SK-N-SH (cell line): Measurements from ENCODE around the gene CAMK1. TPM values are rescaled to one million over a fixed set of nuclear protein-coding genes. Genes with fewer than 3 reads are reported as not detected.

Source experiments
- CTCF ChIA-PET: fragments of 300-600, 350-600 bp; formaldehyde crosslinking; extraction: SDS; loops from one replicate; lab custom pipeline; 2021; lab: Yijun Ruan, JAX
- POLR2A ChIA-PET: fragments of 350-600 bp; sonication (Branson Sonifier 250); formaldehyde crosslinking; extraction: SDS; loops from one replicate; lab custom pipeline; 2020; ENCODE audit warnings: antibody characterized with exemption, inconsistent platforms; lab: Yijun Ruan, JAX
- DNase-seq: peaks from one replicate; pipeline ENCODE4 v3.0.0; 2012
- H2AFZ ChIP-seq: fragments of 200-600 bp; sonication (generic); 2 replicates; pipeline ENCODE4 v1.8.1; 2016; ENCODE audit warnings: antibody characterized with exemption, mild to moderate bottlenecking, low read depth
- H3F3A ChIP-seq: fragments of 200-600 bp; sonication (generic); replicated peaks from 2 replicates; pipeline ENCODE3; 2016; ENCODE audit warnings: antibody characterized with exemption, mild to moderate bottlenecking; ENCODE audit not compliant: insufficient read depth
- H3K27ac ChIP-seq, 2 experiments: fragments of 200-500 bp in 1 of 2; fragments of 200-600 bp in 1 of 2; sonication (Bioruptor generic) in 1 of 2; sonication (generic), shearing (Covaris generic) in 1 of 2; 2 replicates each; pipeline versions ENCODE4 v1.5.1 to v1.6.1; 2014 to 2016; ENCODE audit warnings: low read depth in 2 of 2, inconsistent platforms in 1 of 2, low read length in 1 of 2, mild to moderate bottlenecking in 1 of 2, mixed read lengths in 1 of 2
- H3K27me3 ChIP-seq: fragments of 200-600 bp; sonication (generic), shearing (Covaris generic); 2 replicates; pipeline ENCODE4 v1.6.1; 2016; ENCODE audit warnings: mixed run types; ENCODE audit not compliant: insufficient read depth
- H3K36me3 ChIP-seq, 2 experiments: fragments of 200-500 bp in 1 of 2; fragments of 200-600 bp in 1 of 2; sonication (Bioruptor generic) in 1 of 2; sonication (generic) in 1 of 2; replicated peaks in 1 of 2; 2 replicates each; pipeline versions ENCODE3 to v1.5.1; 2014 to 2016; ENCODE audit warnings: low read length in 1 of 2, mild to moderate bottlenecking in 1 of 2; ENCODE audit not compliant: insufficient read depth in 2 of 2, control insufficient read depth in 1 of 2
- H3K4me1 ChIP-seq, 2 experiments: fragments of 200-500 bp in 1 of 2; fragments of 200-600 bp in 1 of 2; sonication (Bioruptor generic) in 1 of 2; sonication (generic), shearing (Covaris generic) in 1 of 2; 2 replicates each; pipeline versions ENCODE4 v1.5.1 to v1.6.1; 2014 to 2016; ENCODE audit warnings: low read depth in 1 of 2, low read length in 1 of 2, mixed run types in 1 of 2; ENCODE audit not compliant: insufficient read depth in 2 of 2, control insufficient read depth in 1 of 2
- H3K4me2 ChIP-seq: fragments of 200-600 bp; sonication (generic), shearing (Covaris generic); 2 replicates; pipeline ENCODE4 v1.6.1; 2017; ENCODE audit warnings: mixed run types
- H3K4me3 ChIP-seq, 2 experiments: fragments of 200-500 bp in 1 of 2; fragments of 200-600 bp in 1 of 2; sonication (Bioruptor generic) in 1 of 2; sonication (generic), shearing (Covaris generic) in 1 of 2; 2 replicates each; pipeline versions ENCODE4 v1.5.1 to v1.8.1; 2014 to 2016; ENCODE audit warnings: low read depth in 2 of 2, inconsistent platforms in 1 of 2, low read length in 1 of 2, mild to moderate bottlenecking in 1 of 2, mixed read lengths in 1 of 2, moderate library complexity in 1 of 2
- H3K79me2 ChIP-seq: fragments of 200-600 bp; sonication (generic); 2 replicates; pipeline ENCODE4 v1.8.1; 2017; ENCODE audit warnings: mild to moderate bottlenecking; ENCODE audit not compliant: insufficient read depth
- H3K9ac ChIP-seq: fragments of 200-600 bp; sonication (generic); 2 replicates; pipeline ENCODE4 v1.6.1; 2017; ENCODE audit warnings: mixed run types
- H3K9me2 ChIP-seq: fragments of 200-600 bp; sonication (generic); 2 replicates; pipeline ENCODE4 v1.6.1; 2017; ENCODE audit warnings: mixed run types
- H3K9me3 ChIP-seq: fragments of 200-600 bp; sonication (generic); 2 replicates; pipeline ENCODE4 v1.6.1; 2017; ENCODE audit warnings: mixed run types, mild to moderate bottlenecking, moderate library complexity
- H4K20me1 ChIP-seq: fragments of 200-600 bp; sonication (generic); 2 replicates; pipeline ENCODE4 v1.6.1; 2017; ENCODE audit warnings: mild to moderate bottlenecking, mixed run types; ENCODE audit not compliant: insufficient read depth
- CHD2 ChIP-seq: fragments of 150-350 bp; IDR thresholded peaks from 2 replicates; pipeline ENCODE4 v1.6.1; 2018; ENCODE audit warnings: low read length; ENCODE audit not compliant: partially characterized antibody
- ELF1 ChIP-seq: IDR thresholded peaks from 2 replicates; pipeline ENCODE4 v1.4.0; 2012
- FOSL2 ChIP-seq: IDR thresholded peaks from 2 replicates; pipeline ENCODE4 v1.4.0; 2012; ENCODE audit warnings: low read depth, mild to moderate bottlenecking, moderate library complexity, borderline replicate concordance
- FOXJ3 ChIP-seq: sonication (generic); formaldehyde crosslinking; IDR thresholded peaks from 2 replicates; pipeline ENCODE4 v1.5.1; 2020; ENCODE audit warnings: mild to moderate bottlenecking, missing genetic modification reagents
- FOXM1 ChIP-seq: IDR thresholded peaks from 2 replicates; pipeline ENCODE4 v1.4.0; 2012; ENCODE audit warnings: low read depth, mild to moderate bottlenecking
- IRF3 ChIP-seq: fragments of 150-350 bp; IDR thresholded peaks from 2 replicates; pipeline ENCODE4 v1.6.1; 2016; ENCODE audit warnings: mild to moderate bottlenecking, low read depth, low read length
- JUND ChIP-seq: IDR thresholded peaks from 2 replicates; pipeline ENCODE4 v1.4.0; 2012
- MXI1 ChIP-seq: IDR thresholded peaks from 2 replicates; pipeline ENCODE4 v1.6.1; 2012; ENCODE audit warnings: mild to moderate bottlenecking, low read depth, low read length, improper control_type of control experiment
- NFIC ChIP-seq: IDR thresholded peaks from 2 replicates; pipeline ENCODE4 v1.4.0; 2012; ENCODE audit warnings: borderline replicate concordance
- NRF1 ChIP-seq: IDR thresholded peaks from 2 replicates; pipeline ENCODE4 v1.6.1; 2012; ENCODE audit warnings: low read depth, mild to moderate bottlenecking, low read length
- RAD21 ChIP-seq: IDR thresholded peaks from 2 replicates; pipeline ENCODE4 v1.6.1; 2012; ENCODE audit warnings: mild to moderate bottlenecking, low read length
- RCOR1 ChIP-seq: fragments of 150-350 bp; IDR thresholded peaks from 2 replicates; pipeline ENCODE4 v1.6.1; 2017; ENCODE audit warnings: antibody characterized with exemption, low read length
- RFX5 ChIP-seq: IDR thresholded peaks from 2 replicates; pipeline ENCODE4 v1.6.1; 2012; ENCODE audit warnings: mild to moderate bottlenecking, improper control_type of control experiment, low read length
- SIN3A ChIP-seq: IDR thresholded peaks from 2 replicates; pipeline ENCODE4 v1.6.1; 2012; ENCODE audit warnings: low read depth, mild to moderate bottlenecking, low read length, moderate library complexity, borderline replicate concordance
- TAF1 ChIP-seq: IDR thresholded peaks from 2 replicates; pipeline ENCODE4 v1.6.1; 2012; ENCODE audit warnings: low read depth, mild to moderate bottlenecking, low read length, moderate library complexity, borderline replicate concordance
- TEAD4 ChIP-seq: IDR thresholded peaks from 2 replicates; pipeline ENCODE4 v1.4.0; 2012; ENCODE audit warnings: mild to moderate bottlenecking, borderline replicate concordance; ENCODE audit not compliant: insufficient read depth
- USF1 ChIP-seq: IDR thresholded peaks from 2 replicates; pipeline ENCODE4 v1.4.0; 2012; ENCODE audit warnings: low read depth, borderline replicate concordance
- YY1 ChIP-seq: IDR thresholded peaks from 2 replicates; pipeline ENCODE4 v1.4.0; 2012; ENCODE audit warnings: low read depth, mild to moderate bottlenecking
- WGBS: methylation state at CpG from one replicate; pipeline ENCODE4 v1.1.6; 2017; ENCODE audit warnings: low lambda C conversion rate; 5-methylcytosine and 5-hydroxymethylcytosine counted together
- polyA plus RNA-seq, 3 experiments: library from polyadenylated mRNA; depleted of rRNA; stranded (reverse); fragments of >200 nt; gene quantifications; 2 replicates each; pipeline ENCODE4 v1.2.3, GENCODE V29; 2012

Gene CAMK1
- polyA plus RNA-seq, 1 of the 3 experiments (the other 2 are of a cell fraction), result 47.1 TPM

GRCh38 chr3:9781978-9782603 is 12.3 kb upstream of the CAMK1 start:
- TF ChIP-seq NFIC (no peak), NRF1 (no peak), TAF1 (no peak), TEAD4 (no peak), RCOR1 (no peak), RFX5 (no peak), ELF1 (no peak)
- TF ChIP-seq, all 33 proteins: peak for 0
- no peak overlapping the region for H3K27ac ChIP-seq
- CTCF ChIA-PET, result no interaction called here
- H3K4me2 ChIP-seq, result no peak overlapping the region
- H4K20me1 ChIP-seq, result no peaks in the 10 kb centered on the region
- no peaks in the 10 kb centered on the region for H3K27me3 ChIP-seq
- no peak overlapping the region for H2AFZ ChIP-seq
- 81% methylated on average over 3 of the region's 3 CpGs for WGBS
- POLR2A ChIA-PET, result interaction anchor here (1.0 to 1.1 kb wide), 2 partner anchors 10 to 12 kb away, joined by 3 to 4 read pairs; partner anchors contain the start of genes ARPC4, CAMK1 and TADA3
- H3K36me3 ChIP-seq, result peaks cover 30 to 48% of the 10 kb centered on the region in 2 experiments
- H3K9me2 ChIP-seq, result no peaks in the 10 kb centered on the region
- H3F3A ChIP-seq, result peaks cover 13% of the 10 kb centered on the region
- no peak for DNase-seq
- no peaks in the 10 kb centered on the region for H3K79me2 ChIP-seq
- H3K9ac ChIP-seq, result no peak overlapping the region
- no peaks in the 10 kb centered on the region; a peak in 1 of 4 replicates for H3K4me1 ChIP-seq
- no peaks in the 10 kb centered on the region for H3K9me3 ChIP-seq
- H3K4me3 ChIP-seq, result no peak overlapping the region

GRCh38 chr3:9781551-9781950 is 11.8 kb upstream of the CAMK1 start:
- no peak for TF ChIP-seq IRF3
- no peak for TF ChIP-seq USF1
- no peak for TF ChIP-seq SIN3A
- no peak for TF ChIP-seq JUND
- no peak for TF ChIP-seq FOXJ3
- no peak for TF ChIP-seq RFX5
- TF ChIP-seq FOSL2, result no peak
- no peak for TF ChIP-seq CHD2
- TF ChIP-seq FOXM1, result no peak
- no peak for TF ChIP-seq YY1
- no peak for TF ChIP-seq MXI1
- no peak for TF ChIP-seq RAD21
- TF ChIP-seq, all 33 proteins: peak for 0
- H3K9me2 ChIP-seq, result no peaks in the 10 kb centered on the region
- WGBS, result 38% methylated on average over 1 of the region's 1 CpG

More at GRCh38 chr3:9781551-9781950, 11.8 kb upstream of the CAMK1 start:
- H3K9ac ChIP-seq, result no peak overlapping the region
- H3K4me1 ChIP-seq, result no peaks in the 10 kb centered on the region; a peak in 1 of 4 replicates
- no peak overlapping the region for H3K27ac ChIP-seq
- peaks cover 26 to 42% of the 10 kb centered on the region in 2 experiments for H3K36me3 ChIP-seq
- ChIA-PET CTCF (no interaction called here), POLR2A (interaction anchor here (0.6 to 1.1 kb wide), 3 partner anchors 11 to 13 kb away, joined by 3 to 4 read pairs (median 4); partner anchors contain the start of genes ARPC4, CAMK1 and TADA3)
- H3K27me3 ChIP-seq, result no peaks in the 10 kb centered on the region
- no peaks in the 10 kb centered on the region for H4K20me1 ChIP-seq
- H3K9me3 ChIP-seq, result no peaks in the 10 kb centered on the region
- no peak for DNase-seq
- H2AFZ ChIP-seq, result no peak overlapping the region
- H3K79me2 ChIP-seq, result no peaks in the 10 kb centered on the region
- no peak overlapping the region for H3K4me3 ChIP-seq
- H3K4me2 ChIP-seq, result no peak overlapping the region
- peaks cover 13% of the 10 kb centered on the region for H3F3A ChIP-seq
